Thymus (tissue), 11 donors: ENCODE measurements around the gene ADNP. TPM values are rescaled to one million over a fixed set of nuclear protein-coding genes. Genes with fewer than 3 reads are reported as not detected.
A peak's percentile ranks its signal among the peaks of the same experiment; 100 is the strongest.

ENCODE experiments used
- DNase-seq, 9 donors: peaks; one replicate each; pipeline ENCODE4 v3.0.0-alpha.2; 2013; ENCODE audit warnings: low spot score in 9 of 9, low read depth in 6 of 9, missing footprints in 1 of 9
- H3K27ac ChIP-seq, 2 donors: one replicate each; pipeline ENCODE4 v1.5.1; 2013; ENCODE audit warnings: control low read depth in 1 of 2, low read depth in 1 of 2, low read length in 1 of 2, mild to moderate bottlenecking in 1 of 2, moderate library complexity in 1 of 2
- H3K27me3 ChIP-seq, 2 donors: one replicate each; pipeline ENCODE4 v1.5.1; 2013; ENCODE audit warnings: low read length in 1 of 2; ENCODE audit not compliant: control insufficient read depth in 2 of 2, insufficient read depth in 1 of 2
- H3K36me3 ChIP-seq, 2 donors: one replicate each; pipeline ENCODE4 v1.5.1; 2013; ENCODE audit warnings: low read length in 1 of 2, mild to moderate bottlenecking in 1 of 2, moderate library complexity in 1 of 2; ENCODE audit not compliant: control insufficient read depth in 2 of 2, insufficient read depth in 2 of 2
- H3K4me1 ChIP-seq, 2 donors: one replicate each; pipeline ENCODE4 v1.5.1; 2013; ENCODE audit warnings: low read length in 2 of 2; ENCODE audit not compliant: control insufficient read depth in 2 of 2, insufficient read depth in 2 of 2
- H3K4me3 ChIP-seq, 2 donors: one replicate each; pipeline ENCODE4 v1.5.1; 2013; ENCODE audit warnings: low read length in 2 of 2, control low read depth in 1 of 2, mild to moderate bottlenecking in 1 of 2
- H3K9me3 ChIP-seq, 2 donors: one replicate each; pipeline ENCODE4 v1.5.1; 2013; ENCODE audit warnings: low read length in 1 of 2, mild to moderate bottlenecking in 1 of 2; ENCODE audit not compliant: control insufficient read depth in 2 of 2, insufficient read depth in 1 of 2
- WGBS: extraction: QIAGEN DNeasy Blood & Tissue Kit; methylation state at CpG from one replicate; pipeline ENCODE4 v1.1.7; 2013; 5-methylcytosine and 5-hydroxymethylcytosine counted together
- polyA plus RNA-seq: library from polyadenylated mRNA; stranded (reverse); fragments of 200-250 nt; gene quantifications from one replicate; pipeline ENCODE4 v1.2.3, GENCODE V29; 2013
- total RNA-seq: library from RNA; stranded (reverse); fragments of 120-200 nt; gene quantifications from one replicate; pipeline ENCODE4 v1.2.4, GENCODE V29; 2013
- donor health status: healthy.

The ADNP gene
- total and polyA plus RNA-seq, 2 donors: 22.8 to 55.6 TPM

- H3K27ac ChIP-seq: no peak overlapping the region
- 96% methylated on average over 6 of the region's 6 CpGs for WGBS
Measured at GRCh38 chr20:50865114-50865513, 66.1 kb downstream of the ADNP start.

GRCh38 chr20:50862546-50862945 lies 68.7 kb downstream of the ADNP start:
- no peak for DNase-seq
- H3K4me1 ChIP-seq: peaks cover 0 to 4% of the 10 kb centered on the region in 2 donors
- no peak overlapping the region for H3K4me3 ChIP-seq
- H3K27ac ChIP-seq: no peak overlapping the region
- H3K27me3 ChIP-seq: no peaks in the 10 kb centered on the region
- H3K9me3 ChIP-seq: no peaks in the 10 kb centered on the region
- WGBS: 89% methylated on average over 3 of the region's 3 CpGs
- no peaks in the 10 kb centered on the region for H3K36me3 ChIP-seq

More at GRCh38 chr20:50865114-50865513, 66.1 kb downstream of the ADNP start:
- no peak for DNase-seq
- Histone ChIP-seq H3K9me3 (no peaks in the 10 kb centered on the region), H3K36me3 (no peaks in the 10 kb centered on the region), H3K4me1 (peaks cover 0 to 4% of the 10 kb centered on the region in 2 donors), H3K4me3 (no peak overlapping the region), H3K27me3 (no peaks in the 10 kb centered on the region)

- Histone ChIP-seq H3K4me1 (peaks cover 0 to 2% of the 10 kb centered on the region in 2 donors), H3K27ac (no peak overlapping the region), H3K27me3 (no peaks in the 10 kb centered on the region), H3K36me3 (no peaks in the 10 kb centered on the region), H3K9me3 (no peaks in the 10 kb centered on the region), H3K4me3 (no peak overlapping the region)
- no peak for DNase-seq
- WGBS: 97% methylated on average over 12 of the region's 12 CpGs
Measured at GRCh38 chr20:50861012-50861411, 70.2 kb downstream of the ADNP start.

GRCh38 chr20:50859161-50859560 lies 72.1 kb downstream of the ADNP start:
- DNase-seq: no peak
- Histone ChIP-seq H3K27ac (no peak overlapping the region), H3K36me3 (no peaks in the 10 kb centered on the region), H3K4me3 (no peak overlapping the region), H3K9me3 (no peaks in the 10 kb centered on the region), H3K4me1 (no peaks in the 10 kb centered on the region), H3K27me3 (no peaks in the 10 kb centered on the region)
- WGBS: 98% methylated on average over 10 of the region's 10 CpGs

GRCh38 chr20:50858525-50858924 lies 72.7 kb downstream of the ADNP start:
- Histone ChIP-seq H3K4me1 (no peaks in the 10 kb centered on the region), H3K27ac (no peak overlapping the region), H3K27me3 (no peaks in the 10 kb centered on the region), H3K36me3 (no peaks in the 10 kb centered on the region), H3K9me3 (no peaks in the 10 kb centered on the region), H3K4me3 (no peak overlapping the region)
- DNase-seq: no peak
- WGBS: 98% methylated on average over 5 of the region's 5 CpGs

GRCh38 chr20:50857348-50857747 lies 73.9 kb downstream of the ADNP start:
- no peak overlapping the region for H3K27ac ChIP-seq
- H3K27me3 ChIP-seq: no peaks in the 10 kb centered on the region
- no peaks in the 10 kb centered on the region for H3K36me3 ChIP-seq
- DNase-seq: no peak
- 97% methylated on average over 7 of the region's 7 CpGs for WGBS
- no peaks in the 10 kb centered on the region for H3K9me3 ChIP-seq
- H3K4me3 ChIP-seq: no peak overlapping the region
- H3K4me1 ChIP-seq: no peaks in the 10 kb centered on the region

- Histone ChIP-seq H3K36me3 (no peaks in the 10 kb centered on the region), H3K4me1 (no peaks in the 10 kb centered on the region), H3K9me3 (no peaks in the 10 kb centered on the region), H3K4me3 (no peak overlapping the region), H3K27ac (peak overlapping the region; percentile 55 to 59), H3K27me3 (no peaks in the 10 kb centered on the region)
- DNase-seq: no peak
- WGBS: 96% methylated on average over 5 of the region's 5 CpGs
Measured at GRCh38 chr20:50856475-50857041, 74.7 kb downstream of the ADNP start.

GRCh38 chr20:50855498-50856474 lies 75.5 kb downstream of the ADNP start:
- Histone ChIP-seq H3K27ac (peak overlapping the region; percentile 20 to 63), H3K9me3 (no peaks in the 10 kb centered on the region), H3K27me3 (no peaks in the 10 kb centered on the region), H3K36me3 (no peaks in the 10 kb centered on the region), H3K4me3 (no peak overlapping the region), H3K4me1 (peaks cover 0 to 7% of the 10 kb centered on the region in 2 donors)
- WGBS: 92% methylated on average over 23 of the region's 23 CpGs
- no peak for DNase-seq

GRCh38 chr20:50854506-50855249 lies 76.6 kb downstream of the ADNP start:
- no peaks in the 10 kb centered on the region for H3K27me3 ChIP-seq
- 96% methylated on average over 18 of the region's 18 CpGs for WGBS
- no peak overlapping the region for H3K4me3 ChIP-seq
- no peak for DNase-seq
- H3K4me1 ChIP-seq: peaks cover 0 to 14% of the 10 kb centered on the region in 2 donors
- no peaks in the 10 kb centered on the region for H3K36me3 ChIP-seq
- H3K9me3 ChIP-seq: no peaks in the 10 kb centered on the region
- peak overlapping the region in 1 of 2 donors; percentile 26 for H3K27ac ChIP-seq
